GM23338 (cell line): Measurements from ENCODE around the gene COPE. TPM values are rescaled to one million over a fixed set of nuclear protein-coding genes. Genes with fewer than 3 reads are reported as not detected.

Experiments used
- ATAC-seq: fragments of 200-7000 bp; cut with Tn5 transposase; 3 replicates; pipeline ENCODE4 v1.9.1; 2020
- DNase-seq: peaks from one replicate; pipeline ENCODE4 v3.0.0-alpha.2; 2015; ENCODE audit warnings: low spot score
- H2AFZ ChIP-seq: fragments of 200-600 bp; sonication (generic); 2 replicates; pipeline ENCODE4 v1.8.0; 2016; ENCODE audit warnings: antibody characterized with exemption, mild to moderate bottlenecking, moderate library complexity
- H3F3A ChIP-seq: fragments of 200-600 bp; sonication (generic); replicated peaks from 2 replicates; pipeline ENCODE4 v1.8.0; 2017; ENCODE audit warnings: antibody characterized with exemption, mixed run types, low read depth
- H3K27ac ChIP-seq: fragments of 200-600 bp; sonication (generic); 2 replicates; pipeline ENCODE4 v1.6.1; 2016; ENCODE audit warnings: low read depth
- H3K27me3 ChIP-seq: fragments of 200-600 bp; sonication (generic); 2 replicates; pipeline ENCODE4 v1.8.0; 2016; ENCODE audit warnings: mild to moderate bottlenecking, mixed run types, moderate library complexity; ENCODE audit not compliant: insufficient read depth
- H3K36me3 ChIP-seq: fragments of 200-600 bp; sonication (generic); 2 replicates; pipeline ENCODE4 v1.8.0; 2016; ENCODE audit warnings: mild to moderate bottlenecking; ENCODE audit not compliant: insufficient read depth
- H3K4me1 ChIP-seq: fragments of 200-600 bp; sonication (generic); 2 replicates; pipeline ENCODE4 v1.8.0; 2016; ENCODE audit warnings: mild to moderate bottlenecking, moderate library complexity; ENCODE audit not compliant: insufficient read depth
- H3K4me2 ChIP-seq: fragments of 200-600 bp; sonication (generic); 2 replicates; pipeline ENCODE4 v1.7.1; 2017; ENCODE audit warnings: mixed run types
- H3K4me3 ChIP-seq: fragments of 200-600 bp; sonication (generic); 2 replicates; pipeline ENCODE4 v1.6.1; 2016; ENCODE audit warnings: mixed run types
- H3K79me2 ChIP-seq: fragments of 200-600 bp; sonication (generic); replicated peaks from 2 replicates; pipeline ENCODE4 v1.8.0; 2017; ENCODE audit warnings: mild to moderate bottlenecking; ENCODE audit not compliant: insufficient read depth
- H3K9me2 ChIP-seq: fragments of 200-600 bp; sonication (generic); 2 replicates; pipeline ENCODE4 v1.8.0; 2017; ENCODE audit not compliant: insufficient read depth
- H4K20me1 ChIP-seq: fragments of 200-600 bp; sonication (generic); replicated peaks from 2 replicates; pipeline ENCODE4 v1.8.0; 2017; ENCODE audit warnings: mild to moderate bottlenecking; ENCODE audit not compliant: insufficient read depth
- H3K27ac Mint-ChIP-seq: 2 replicates; pipeline ENCODE4 v1.8.0; 2020; ENCODE audit warnings: inconsistent platforms, mild to moderate bottlenecking, moderate library complexity, mixed read lengths
- H3K27me3 Mint-ChIP-seq: 3 replicates; pipeline ENCODE4 v1.8.0; 2022; ENCODE audit warnings: low read depth, mild to moderate bottlenecking, moderate library complexity, mixed read lengths, inconsistent platforms; ENCODE audit not compliant: insufficient read depth, poor library complexity
- H3K36me3 Mint-ChIP-seq: 3 replicates; pipeline ENCODE4 v1.8.0; 2021; ENCODE audit warnings: low read depth, mild to moderate bottlenecking, inconsistent platforms, moderate library complexity, mixed read lengths
- H3K4me1 Mint-ChIP-seq: 3 replicates; pipeline ENCODE4 v1.8.0; 2020; ENCODE audit warnings: mild to moderate bottlenecking, inconsistent platforms, mixed read lengths
- H3K4me3 Mint-ChIP-seq: 3 replicates; pipeline ENCODE4 v1.8.0; 2021; ENCODE audit warnings: moderate library complexity, mild to moderate bottlenecking, inconsistent platforms, mixed read lengths
- H3K9me3 Mint-ChIP-seq: 3 replicates; pipeline ENCODE4 v1.8.0; 2020; ENCODE audit warnings: moderate library complexity, mild to moderate bottlenecking, inconsistent platforms, mixed read lengths
- CREB1 ChIP-seq: fragments of 250-450 bp; sonication (Bioruptor Pico); IDR thresholded peaks from 2 replicates; pipeline ENCODE4 v1.5.0; 2020; ENCODE audit warnings: low read depth, mild to moderate bottlenecking, moderate library complexity
- CTCF ChIP-seq, 2 experiments: fragments of 200-600 bp in 1 of 2; sonication (generic) in 1 of 2; conservative IDR thresholded peaks; 2 replicates each; pipeline versions ENCODE4 v1.5.1 to v1.6.1; 2016 to 2017; ENCODE audit warnings: antibody characterized with exemption in 2 of 2, low read depth in 2 of 2, mild to moderate bottlenecking in 2 of 2, moderate library complexity in 1 of 2
- ETS1 ChIP-seq: IDR thresholded peaks from 2 replicates; pipeline ENCODE4 v1.6.1; 2016; ENCODE audit warnings: antibody characterized with exemption
- EZH2phosphoT487 ChIP-seq: fragments of 200-600 bp; sonication (generic); IDR thresholded peaks from one replicate; pipeline ENCODE4 v1.8.1; 2018; ENCODE audit warnings: antibody characterized with exemption; ENCODE audit not compliant: unreplicated experiment
- POLR2AphosphoS5 ChIP-seq: IDR thresholded peaks from 2 replicates; pipeline ENCODE4 v1.6.1; 2016; ENCODE audit warnings: antibody characterized with exemption, low read depth
- REST ChIP-seq: IDR thresholded peaks from one replicate; pipeline ENCODE4 v1.6.1; 2018; ENCODE audit warnings: antibody characterized with exemption; ENCODE audit not compliant: unreplicated experiment
- STAT1 ChIP-seq: IDR thresholded peaks from one replicate; pipeline ENCODE4 v1.6.1; 2016; ENCODE audit warnings: antibody characterized with exemption; ENCODE audit not compliant: unreplicated experiment
- ZNF114 ChIP-seq: fragments of 250-450 bp; sonication (Bioruptor Pico); IDR thresholded peaks from 2 replicates; pipeline ENCODE4 v1.5.0; 2020; ENCODE audit warnings: mild to moderate bottlenecking, moderate library complexity
- polyA plus RNA-seq: library from polyadenylated mRNA; unstranded; fragments of >200 nt; fragmentation: Nextera tagmentation; extraction: Ambion mirVana; gene quantifications from 2 replicates; pipeline ENCODE4 v1.2.1, GENCODE V29; 2016
- total RNA-seq: library from RNA; depleted of rRNA; stranded (reverse); fragments of >200 nt; shearing (Covaris generic); gene quantifications from 2 replicates; pipeline ENCODE4 v1.2.3, GENCODE V29; 2014

The COPE gene
- total and polyA plus RNA-seq, 2 experiments from 2014 or later = 263 TPM

- no peak overlapping the region for H2AFZ ChIP-seq
- H3F3A ChIP-seq = peaks cover 31% of the 10 kb centered on the region
- no peak overlapping the region for H3K27ac ChIP-seq
- H3K36me3 ChIP-seq = no peaks in the 10 kb centered on the region
- peak; percentile 78 for DNase-seq
- peaks cover 5% of the 10 kb centered on the region; the same call in 1 of the 2 replicates for H3K4me1 ChIP-seq
- peak overlapping the region; percentile 46; the same call in 1 of the 2 replicates for H3K4me3 ChIP-seq
- Mint-ChIP-seq H3K36me3 (peaks cover 33% of the 10 kb centered on the region), H3K4me1 (peaks cover 9% of the 10 kb centered on the region; the same call in 2 of the 3 replicates), H3K4me3 (0 out of 3 replicates have a peak overlapping the region, but pooled peaks have one; percentile 23), H3K27ac (no peak overlapping the region), H3K9me3 (no peaks in the 10 kb centered on the region; the same call in 1 of the 3 replicates), H3K27me3 (peaks cover 25% of the 10 kb centered on the region)
- no peaks in the 10 kb centered on the region for H3K79me2 ChIP-seq
- TF ChIP-seq ETS1 (no peak), CTCF (conservative IDR thresholded peaks at IDR 0.05; ENCODE audit: low read depth in 2 of 2) (peak in 1 of 2 experiments; percentile 37; a peak in 2 of 4 replicates), POLR2AphosphoS5 (peak; percentile 25; the same call in 1 of the 2 replicates)
- H4K20me1 ChIP-seq = peaks cover 14% of the 10 kb centered on the region
- ATAC-seq = peak; percentile 4
- H3K4me2 ChIP-seq = peak overlapping the region; percentile 65; the same call in 1 of the 2 replicates
- H3K9me2 ChIP-seq = no peaks in the 10 kb centered on the region
- H3K27me3 ChIP-seq = peaks cover 33% of the 10 kb centered on the region
Measured at GRCh38 chr19:18868380-18869022, 50.7 kb downstream of the COPE start.

- DNase-seq = no peak
- H3K4me1 ChIP-seq = peaks cover 5% of the 10 kb centered on the region; the same call in 1 of the 2 replicates
- H4K20me1 ChIP-seq = peaks cover 14% of the 10 kb centered on the region
- Mint-ChIP-seq H3K4me1 (peaks cover 9% of the 10 kb centered on the region; the same call in 2 of the 3 replicates), H3K27me3 (peaks cover 23% of the 10 kb centered on the region), H3K36me3 (peaks cover 37% of the 10 kb centered on the region), H3K27ac (no peak overlapping the region), H3K4me3 (peak overlapping the region; percentile 39; the same call in 1 of the 3 replicates), H3K9me3 (no peaks in the 10 kb centered on the region; the same call in 2 of the 3 replicates)
- H2AFZ ChIP-seq = no peak overlapping the region
- H3K79me2 ChIP-seq = no peaks in the 10 kb centered on the region
- no peak; the same call in 2 of the 3 replicates for ATAC-seq
- H3K36me3 ChIP-seq = 0 out of 2 replicates have a peak, but pooled peaks cover 2% of the 10 kb centered on the region
- peak overlapping the region; percentile 65; the same call in 1 of the 2 replicates for H3K4me2 ChIP-seq
- H3K27me3 ChIP-seq = peaks cover 33% of the 10 kb centered on the region
- H3F3A ChIP-seq = peaks cover 31% of the 10 kb centered on the region
- no peak overlapping the region for H3K27ac ChIP-seq
- H3K9me2 ChIP-seq = no peaks in the 10 kb centered on the region
- H3K4me3 ChIP-seq = no peak overlapping the region
- TF ChIP-seq EZH2phosphoT487 = no peak
- no peak for TF ChIP-seq REST
- TF ChIP-seq STAT1 = no peak
- no peak for TF ChIP-seq ETS1
- TF ChIP-seq CREB1 = no peak
- TF ChIP-seq ZNF114 (CRISPR knock-in tag) = no peak
Measured at GRCh38 chr19:18867751-18868150, 51.4 kb downstream of the COPE start.
